ENCODE data around the gene INTS12.
"Not testable (repeated sequence)": the region's sequence is repeated elsewhere in the genome, so short reads cannot be mapped to it uniquely, and the experiment has no call there.

INTS12 gene, protein sequence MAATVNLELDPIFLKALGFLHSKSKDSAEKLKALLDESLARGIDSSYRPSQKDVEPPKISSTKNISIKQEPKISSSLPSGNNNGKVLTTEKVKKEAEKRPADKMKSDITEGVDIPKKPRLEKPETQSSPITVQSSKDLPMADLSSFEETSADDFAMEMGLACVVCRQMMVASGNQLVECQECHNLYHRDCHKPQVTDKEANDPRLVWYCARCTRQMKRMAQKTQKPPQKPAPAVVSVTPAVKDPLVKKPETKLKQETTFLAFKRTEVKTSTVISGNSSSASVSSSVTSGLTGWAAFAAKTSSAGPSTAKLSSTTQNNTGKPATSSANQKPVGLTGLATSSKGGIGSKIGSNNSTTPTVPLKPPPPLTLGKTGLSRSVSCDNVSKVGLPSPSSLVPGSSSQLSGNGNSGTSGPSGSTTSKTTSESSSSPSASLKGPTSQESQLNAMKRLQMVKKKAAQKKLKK

DNA sequence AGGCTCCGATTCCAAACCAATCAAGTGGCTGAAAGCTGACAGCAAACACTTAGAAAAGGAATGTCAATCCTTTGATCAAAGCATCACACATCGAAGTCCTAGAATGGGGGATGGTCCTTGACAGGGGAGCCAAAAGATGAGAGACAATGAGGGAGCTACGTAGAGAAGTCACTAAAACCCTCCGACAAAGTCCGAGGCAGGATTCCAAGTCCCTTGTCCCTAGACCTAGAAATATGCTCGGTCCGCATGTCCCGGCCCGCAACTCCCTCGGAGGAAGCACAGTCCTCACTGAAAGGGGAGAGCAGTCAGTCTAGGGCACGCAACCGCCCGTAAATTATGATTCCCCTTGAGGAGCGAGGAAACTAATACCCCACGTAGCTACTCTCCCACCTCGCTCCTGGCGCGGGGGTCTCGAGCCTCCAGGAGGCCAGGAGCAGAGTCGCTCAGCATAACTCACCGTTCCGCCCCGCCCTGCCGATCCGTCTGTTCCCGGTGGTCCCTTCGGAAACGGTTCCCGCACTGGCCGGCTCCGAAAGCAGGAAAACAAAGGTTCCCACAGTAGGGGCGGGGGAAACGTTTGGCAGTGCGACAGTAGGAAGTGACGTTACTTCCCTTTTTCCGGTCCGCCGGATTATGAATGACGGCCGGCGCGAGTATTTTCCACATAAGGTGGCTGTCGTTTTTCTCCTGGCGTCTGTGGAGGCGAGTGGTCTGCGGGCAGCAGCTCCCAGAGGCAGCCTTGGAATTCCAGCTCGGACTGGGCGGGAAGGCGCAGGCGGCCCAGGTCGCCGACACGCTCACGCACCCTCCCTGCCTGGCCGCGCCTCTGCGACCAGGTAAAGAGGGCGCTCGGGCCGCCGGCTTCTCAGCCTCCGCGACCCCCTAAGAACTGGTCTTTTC lies at the start of gene INTS12, which contains the start of gene GSTCD:
Gene INTS12 (minus strand): TSS at position 509 of the 900 bp plus-strand sequence. CDS start 8,684 bp downstream, outside the sequence.
Gene GSTCD (plus strand): TSS at position 604 of the 900 bp plus-strand sequence. CDS start 8,830 bp downstream, outside the sequence.
- FAIRE-seq = peak; percentile 100
- peak; percentile 36 for DNase-seq (ENCODE audit: insufficient read length, low spot score)

DNA sequence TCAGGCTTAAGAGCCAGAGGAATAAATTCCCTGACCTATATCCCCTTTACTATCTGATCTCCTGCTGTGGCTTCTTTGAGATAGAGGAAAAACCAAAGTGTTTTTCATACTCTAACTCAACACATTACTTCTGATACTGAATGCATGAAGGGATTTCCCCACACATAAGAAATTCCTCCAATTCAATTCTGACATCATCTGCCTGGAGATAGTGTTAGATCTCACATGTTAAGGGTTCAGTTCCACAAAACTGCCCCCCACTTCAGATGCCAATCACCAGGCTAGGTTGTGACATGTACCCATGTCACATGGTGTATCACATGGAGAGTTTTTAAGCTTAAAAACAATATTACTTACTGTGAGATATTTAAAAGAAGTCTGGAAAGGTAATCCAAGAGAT lies 46.9 kb upstream of the INTS12 start:
- FAIRE-seq = peak; percentile 49
- DNase-seq (ENCODE audit: insufficient read length, low spot score) = no peak

- DNase-seq (ENCODE audit: insufficient read length, low spot score) (no peak), FAIRE-seq (peak; percentile 61)
These were observed 44.9 kb upstream of the INTS12 start for GRCh38 chr4:105753361-105753760.

DNA sequence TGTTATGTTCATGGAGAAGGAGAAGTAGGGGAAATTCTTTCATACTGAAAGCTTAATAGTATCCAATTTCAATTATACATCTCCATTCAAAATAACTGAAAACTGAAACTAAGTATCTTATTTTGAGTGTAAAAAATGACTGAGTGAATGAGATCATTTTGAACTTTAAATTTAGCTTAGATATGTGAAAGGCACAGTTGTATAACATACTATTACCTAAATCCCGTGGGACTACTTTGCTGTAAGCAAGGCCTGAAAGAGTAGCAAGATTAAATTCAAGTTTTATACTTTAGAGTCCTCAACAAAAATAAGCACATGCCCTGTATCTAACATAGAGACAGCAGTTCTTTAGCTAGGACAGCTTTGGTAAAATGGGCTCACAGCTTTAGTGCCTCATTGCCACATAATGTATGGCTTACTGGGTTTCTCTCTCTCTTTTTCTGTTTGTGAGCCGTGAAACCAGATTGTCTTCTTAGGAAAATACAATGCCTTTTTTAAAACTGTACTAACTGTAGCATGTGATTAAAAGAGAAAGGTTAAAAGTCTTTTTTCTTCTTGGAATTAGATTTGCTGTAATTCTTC lies 43.3 kb upstream of the INTS12 start:
- FAIRE-seq = peak; percentile 83
- no peak for DNase-seq (ENCODE audit: insufficient read length, low spot score)

DNA sequence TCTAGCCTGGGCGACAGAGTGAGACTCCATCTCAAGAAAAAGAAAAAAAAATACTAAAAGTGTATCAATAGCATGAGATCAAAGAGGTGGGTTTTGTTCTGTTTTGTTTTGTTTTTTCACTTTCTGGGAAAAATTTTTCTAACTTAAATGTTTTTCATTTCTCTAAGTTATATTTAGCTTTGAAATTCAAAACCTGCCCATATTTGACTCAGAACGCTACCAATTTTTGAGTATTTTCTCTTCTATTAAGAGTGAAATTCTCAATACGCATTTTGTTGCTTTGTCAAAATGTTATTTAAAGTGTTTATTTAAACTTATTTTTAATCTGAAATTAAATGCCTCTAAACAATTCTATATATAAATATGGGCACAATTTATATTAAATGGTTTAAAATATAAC lies 39.7 kb upstream of the INTS12 start:
- DNase-seq (ENCODE audit: insufficient read length, low spot score) (no peak), FAIRE-seq (no peak)

- FAIRE-seq = no peak
These were observed 33.1 kb upstream of the INTS12 start for GRCh38 chr4:105741548-105741947.

GRCh38 chr4:105735217-105735616 lies 26.7 kb upstream of the INTS12 start:
- not testable (repeated sequence) for DNase-seq (ENCODE audit: insufficient read length, low spot score); FAIRE-seq

More at GRCh38 chr4:105741548-105741947, 33.1 kb upstream of the INTS12 start:
- no peak for DNase-seq (ENCODE audit: insufficient read length, low spot score)

GRCh38 chr4:105729895-105730294 lies 21.4 kb upstream of the INTS12 start:
- not testable (repeated sequence) for DNase-seq (ENCODE audit: insufficient read length, low spot score); FAIRE-seq

DNA sequence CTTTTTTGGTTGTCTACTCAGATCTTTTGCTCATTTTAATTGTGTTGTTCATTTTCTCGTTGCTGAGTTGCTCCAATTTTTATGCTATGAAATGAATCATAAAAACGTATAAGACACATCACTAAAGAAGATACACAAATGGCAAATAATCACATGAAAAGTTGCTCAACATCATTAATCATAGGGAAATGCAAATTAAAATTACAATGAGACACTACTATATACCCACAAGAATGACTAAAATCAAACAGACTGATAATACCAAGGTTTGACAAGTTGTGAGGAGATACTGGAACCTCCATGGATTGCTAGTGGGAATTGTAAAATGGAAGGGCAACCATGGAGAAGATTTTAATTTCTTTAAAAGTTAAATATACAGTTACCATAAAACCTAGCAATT lies 17.1 kb upstream of the INTS12 start:
- FAIRE-seq = no peak

GRCh38 chr4:105719204-105719603 lies 10.7 kb upstream of the INTS12 start:
- DNase-seq (ENCODE audit: insufficient read length, low spot score) (no peak), FAIRE-seq (no peak)

More for the DNA sequence above, 17.1 kb upstream of the INTS12 start:
- DNase-seq (ENCODE audit: insufficient read length, low spot score) = no peak

DNA sequence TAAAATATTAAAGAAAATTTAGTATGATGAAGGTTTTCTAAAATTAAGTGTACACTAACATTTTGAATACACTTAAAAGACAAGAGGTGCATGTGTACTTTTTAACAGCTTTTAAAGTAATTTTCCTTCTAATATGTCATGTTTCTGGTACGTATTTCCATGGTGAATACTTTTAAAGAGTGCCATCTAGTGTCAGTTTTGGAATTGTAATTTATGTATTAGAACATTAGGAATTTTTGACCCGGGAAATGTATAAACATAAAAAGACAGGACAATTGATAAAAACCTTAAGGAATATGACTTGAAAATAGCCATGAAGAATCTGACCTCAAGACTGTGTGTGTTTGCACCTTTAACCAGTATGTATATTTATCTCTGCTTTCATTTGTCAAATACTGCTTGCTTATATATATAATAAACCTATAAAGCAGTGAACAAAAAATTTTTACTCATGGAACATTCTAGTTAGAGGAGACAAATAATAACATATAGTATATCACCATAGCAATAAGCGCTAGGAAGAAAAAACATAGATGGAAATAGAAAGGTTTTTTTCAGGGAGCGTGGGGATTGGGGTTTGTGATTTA lies 7.3 kb upstream of the INTS12 start:
- FAIRE-seq (peak; percentile 90), DNase-seq (ENCODE audit: insufficient read length, low spot score) (no peak)

GRCh38 chr4:105714932-105715331 lies 6.4 kb upstream of the INTS12 start:
- no peak for DNase-seq (ENCODE audit: insufficient read length, low spot score)
- peak; percentile 70 for FAIRE-seq

- no peak for DNase-seq (ENCODE audit: insufficient read length, low spot score)
- peak; percentile 83 for FAIRE-seq
These were observed 5.6 kb upstream of the INTS12 start for GRCh38 chr4:105714071-105714521.

DNA sequence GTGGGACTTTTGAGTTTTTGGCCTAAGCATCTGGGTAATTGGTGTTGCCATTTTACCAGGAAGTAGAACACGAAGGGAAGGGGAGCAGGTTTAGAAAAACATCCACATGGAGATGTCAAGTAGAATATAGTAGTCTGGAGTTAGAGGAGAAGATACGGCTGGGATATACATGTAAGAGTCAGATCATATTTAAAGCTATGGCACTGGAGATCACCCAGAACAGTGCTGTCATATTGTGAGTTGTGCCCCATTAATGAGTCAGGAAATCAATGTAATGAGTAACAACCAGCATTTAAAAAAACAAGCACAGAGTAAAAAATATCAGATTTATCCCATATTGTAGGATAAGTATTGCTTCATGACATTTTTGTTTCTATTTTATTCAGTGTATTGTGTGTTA lies 4.3 kb upstream of the INTS12 start:
- DNase-seq (ENCODE audit: insufficient read length, low spot score) (no peak), FAIRE-seq (peak; percentile 23)

- DNase-seq (ENCODE audit: insufficient read length, low spot score) = no peak
These were observed 2.2 kb upstream of the INTS12 start for GRCh38 chr4:105710678-105711077.

GRCh38 chr4:105710012-105710600 lies 1.6 kb upstream of the INTS12 start:
- no peak for DNase-seq (ENCODE audit: insufficient read length, low spot score)
- FAIRE-seq = no peak

More at GRCh38 chr4:105710678-105711077, 2.2 kb upstream of the INTS12 start:
- FAIRE-seq = no peak

DNA sequence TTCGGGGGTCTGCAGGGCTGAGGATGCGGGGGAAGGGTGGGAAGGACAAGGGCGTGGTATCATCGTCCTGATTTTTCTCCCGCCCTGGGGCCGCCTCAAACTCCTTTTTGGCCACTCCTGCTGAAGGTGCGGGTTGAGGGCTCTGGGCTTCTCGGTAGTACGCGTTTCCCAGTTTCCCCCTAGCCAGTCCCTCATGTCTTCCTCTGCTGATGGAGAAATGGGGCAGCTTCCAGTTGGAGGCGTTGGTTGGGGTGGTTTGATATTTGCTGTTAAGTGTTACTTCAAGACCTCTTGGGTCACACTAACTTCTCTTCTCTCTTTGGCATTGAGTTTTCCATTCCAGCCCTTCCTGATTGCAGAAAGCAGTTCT lies 577 bp upstream of the INTS12 start:
- FAIRE-seq (no peak), DNase-seq (ENCODE audit: insufficient read length, low spot score) (no peak)

DNA sequence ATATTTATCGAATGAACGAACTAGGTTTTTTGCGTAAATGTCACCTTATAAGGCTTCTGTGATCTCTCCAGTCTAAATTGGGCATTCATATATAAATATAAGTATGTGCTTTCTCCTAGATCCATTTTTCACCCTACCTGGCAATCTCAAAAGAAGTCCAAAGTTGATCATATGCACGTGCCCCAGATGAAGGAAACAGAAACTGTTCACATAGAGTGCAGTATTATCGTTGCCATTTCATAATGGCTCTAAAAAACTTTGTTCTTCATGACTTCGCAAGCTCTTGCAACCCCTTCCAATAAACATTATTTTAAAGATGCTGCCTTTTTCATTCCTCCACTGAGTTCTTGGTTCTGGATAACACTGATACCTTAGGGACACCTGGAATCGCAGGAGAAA lies 708 bp downstream of the INTS12 start:
- no peak for DNase-seq (ENCODE audit: insufficient read length, low spot score)

DNA sequence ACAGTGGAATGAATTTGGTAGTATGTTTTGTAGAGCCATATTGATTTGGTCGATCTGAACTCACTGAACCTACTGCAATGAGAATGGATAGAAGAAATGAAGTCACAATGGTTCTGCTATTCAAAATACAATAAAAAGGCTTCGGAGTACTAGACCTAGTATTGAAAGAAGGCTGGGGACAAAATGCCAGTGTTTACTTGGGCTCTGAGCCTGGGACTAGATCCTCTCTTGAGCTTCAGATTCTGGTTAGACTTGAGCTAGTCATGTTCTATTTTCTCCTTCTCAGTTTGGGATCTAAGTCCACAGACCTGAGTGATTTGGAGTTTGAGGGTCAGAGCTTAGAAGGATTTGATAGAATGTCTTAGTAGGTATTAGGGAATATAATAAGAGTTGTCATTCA lies 9.9 kb downstream of the INTS12 start:
- no peak for FAIRE-seq

More for the DNA sequence above, 708 bp downstream of the INTS12 start:
- no peak for FAIRE-seq

GRCh38 chr4:105695832-105696231 lies 12.7 kb downstream of the INTS12 start:
- not testable (repeated sequence) for FAIRE-seq; DNase-seq (ENCODE audit: insufficient read length, low spot score)

More for the DNA sequence above, 9.9 kb downstream of the INTS12 start:
- DNase-seq (ENCODE audit: insufficient read length, low spot score) = no peak

Measured in GM19239 (cell line).